Measurements from ENCODE around the gene FBL. TPM values are rescaled to one million over a fixed set of nuclear protein-coding genes. Genes with fewer than 3 reads are reported as not detected.

The FBL gene
- total and polyA plus RNA-seq, 2 of the 8 experiments (the other 6 are each of a cell fraction or from before 2014, with no cell fraction given): 790 to 1,361 TPM

- CTCF ChIA-PET (ENCODE audit: partially characterized antibody): no interaction called here
- Histone ChIP-seq H2AK5ac (ENCODE audit: low read depth, low read length) (no peak overlapping the region), H3K56ac (replicated peaks; ENCODE audit: insufficient read length, low read depth, low read length) (no peak overlapping the region), H3K4me3 (ENCODE audit: extremely low read depth in 1 of 4, insufficient read depth in 2 of 4, low read depth in 3 of 4, low read length in 4 of 4) (no peak overlapping the region), H3K18ac (ENCODE audit: extremely low read depth, low read length) (no peak overlapping the region), H3K4me2 (ENCODE audit: insufficient read depth in 1 of 2, low read depth in 2 of 2, low read length in 2 of 2) (no peak overlapping the region), H2BK120ac (replicated peaks; ENCODE audit: low read depth, low read length) (no peak overlapping the region), H3K4me1 (replicated peaks in 1 of 4; ENCODE audit: control insufficient read depth in 3 of 4, insufficient read depth in 4 of 4, low read length in 3 of 4) (peaks cover 0 to 13% (median 6%) of the 10 kb centered on the region in 4 experiments; a peak in 5 of 7 replicates), H4K20me1 (replicated peaks in 1 of 2; ENCODE audit: control insufficient read depth in 1 of 2, insufficient read depth in 2 of 2, low read length in 2 of 2) (peaks cover 25 to 35% of the 10 kb centered on the region in 2 experiments), H4K5ac (ENCODE audit: insufficient read length, low read depth, low read length) (no peak overlapping the region), H3K14ac (ENCODE audit: insufficient read length) (no peak overlapping the region), H2BK12ac (ENCODE audit: low read depth, low read length) (no peak overlapping the region), H3K4ac (replicated peaks; ENCODE audit: insufficient read length, low read depth, low read length) (no peak overlapping the region), H3K27ac (ENCODE audit: low read depth, low read length) (no peak overlapping the region), H2BK15ac (ENCODE audit: low read length) (no peak overlapping the region), H3K9ac (replicated peaks in 1 of 4; ENCODE audit: extremely low read depth in 1 of 4, low read depth in 3 of 4, low read length in 3 of 4) (no peak overlapping the region), H3K27me3 (replicated peaks in 1 of 4; ENCODE audit: control insufficient read depth in 3 of 4, extremely low read depth in 1 of 4, insufficient read depth in 3 of 4, low read length in 3 of 4) (no peaks in the 10 kb centered on the region), H4K91ac (replicated peaks; ENCODE audit: insufficient read length, low read length) (no peak overlapping the region), H2AFZ (ENCODE audit: low read length) (no peak overlapping the region), H3K9me3 (ENCODE audit: insufficient read depth in 2 of 2, low read depth in 1 of 2, low read length in 1 of 2) (no peaks in the 10 kb centered on the region), H3K36me3 (ENCODE audit: control insufficient read depth in 2 of 4, insufficient read depth in 4 of 4, low read length in 3 of 4) (peaks cover 44 to 69% (median 57%) of the 10 kb centered on the region in 4 experiments), H3K23me2 (ENCODE audit: low read depth, low read length) (no peaks in the 10 kb centered on the region; the same call in 1 of the 2 replicates), H3K79me2 (ENCODE audit: control insufficient read depth in 1 of 2, insufficient read depth in 2 of 2, low read length in 2 of 2) (peaks cover 26 to 52% of the 10 kb centered on the region in 2 experiments), H2BK20ac (ENCODE audit: low read length) (no peak overlapping the region), H3K79me1 (ENCODE audit: low read depth, low read length) (peaks cover 18% of the 10 kb centered on the region), H2BK5ac (ENCODE audit: low read depth, low read length) (no peak overlapping the region), H4K8ac (ENCODE audit: extremely low read depth, insufficient read depth, low read length) (no peak overlapping the region; the same call in 1 of the 2 replicates), H3K23ac (ENCODE audit: insufficient read length) (no peak overlapping the region)
- DNase-seq (ENCODE audit: low read depth in 1 of 2, low spot score in 2 of 2) (no peak), FAIRE-seq (no peak)
- 89% methylated on average over 4 of the region's 4 CpGs; no CpG with 5 or more reads in 1 of the 2 experiments for WGBS, 2 experiments (ENCODE audit: extremely low coverage in 1 of 2, insufficient coverage in 1 of 2, insufficient read length in 1 of 2, insufficient replicate concordance in 2 of 2, low coverage in 1 of 2, low lambda C conversion rate in 2 of 2, missing lambda C conversion rate in 1 of 2)
- TF ChIP-seq PHF8 (conservative IDR thresholded peaks at IDR 0.05; ENCODE audit: low read depth, low read length) (no peak), KDM5A (IDR thresholded peaks at IDR 0.05; ENCODE audit: low read length) (no peak), KDM4A (IDR thresholded peaks at IDR 0.05; ENCODE audit: low read depth, low read length, severe bottlenecking) (no peak), KDM1A (IDR thresholded peaks at IDR 0.05; ENCODE audit: borderline replicate concordance, low read length) (no peak), SP4 (IDR thresholded peaks at IDR 0.05; ENCODE audit: low read length) (no peak), SUZ12 (IDR thresholded peaks at IDR 0.05; ENCODE audit: low read length) (no peak), SIX5 (IDR thresholded peaks at IDR 0.05; ENCODE audit: low read depth, low read length) (no peak)
- POLR2A ChIA-PET (ENCODE audit: partially characterized antibody): no interaction called here
Observed at GRCh38 chr19:39838569-39838968, 7.6 kb downstream of the FBL start.
